IMR-90 (cell line): ENCODE data around the gene KHK. TPM values are rescaled to one million over a fixed set of nuclear protein-coding genes. Genes with fewer than 3 reads are reported as not detected.
A peak's percentile ranks its signal among the peaks of the same experiment; 100 is the strongest.

Experiments
- ATAC-seq: fragments of 200-7000 bp; cut with Tn5 transposase; 2 replicates; pipeline ENCODE4 v1.9.1; 2020; ENCODE audit warnings: low read depth, mild to moderate bottlenecking, moderate library complexity
- BruUV-seq: library from RNA; stranded (reverse); fragments of 400-500 nt; replicated peaks from 2 replicates; lab custom pipeline; 2021; lab: Mats Ljungman, UMichigan
- CTCF ChIA-PET: fragments of 300-600 bp; formaldehyde crosslinking; extraction: SDS; loops from one replicate; lab custom pipeline; 2021; ENCODE audit warnings: antibody characterized with exemption; lab: Yijun Ruan, JAX
- POLR2A ChIA-PET: fragments of 300-600 bp; sonication (Branson Sonifier 250); formaldehyde crosslinking; loops from one replicate; lab custom pipeline; 2022; ENCODE audit warnings: antibody characterized with exemption; ENCODE audit not compliant: unreplicated experiment; lab: Charles Lee
- DNase-seq: peaks from one replicate; pipeline ENCODE4 v3.0.0; 2013
- H2AFZ ChIP-seq: replicated peaks from 2 replicates; pipeline ENCODE3; 2013; ENCODE audit warnings: low read length, mild to moderate bottlenecking; ENCODE audit not compliant: poor library complexity
- H2AK5ac ChIP-seq: 2 replicates; pipeline ENCODE4 v1.6.1; 2013; ENCODE audit warnings: low read depth, low read length, inconsistent platforms
- H2AK9ac ChIP-seq: replicated peaks from 2 replicates; pipeline ENCODE3; 2013; ENCODE audit warnings: mild to moderate bottlenecking, low read depth, low read length, moderate library complexity; ENCODE audit not compliant: poor library complexity
- H2BK120ac ChIP-seq: 2 replicates; pipeline ENCODE4 v1.6.1; 2013; ENCODE audit warnings: low read depth, low read length, inconsistent platforms
- H2BK15ac ChIP-seq: 3 replicates; pipeline ENCODE4 v1.6.1; 2013; ENCODE audit warnings: low read depth, low read length, inconsistent platforms
- H2BK20ac ChIP-seq: 2 replicates; pipeline ENCODE4 v1.6.1; 2013; ENCODE audit warnings: low read depth, mild to moderate bottlenecking, inconsistent platforms, low read length, moderate library complexity
- H2BK5ac ChIP-seq: 2 replicates; pipeline ENCODE4 v1.6.1; 2013; ENCODE audit warnings: mild to moderate bottlenecking, low read depth, low read length, inconsistent platforms; ENCODE audit not compliant: poor library complexity, severe bottlenecking
- H3K14ac ChIP-seq: replicated peaks from 2 replicates; pipeline ENCODE4 v1.6.1; 2013; ENCODE audit warnings: low read depth, low read length, inconsistent platforms
- H3K18ac ChIP-seq: 2 replicates; pipeline ENCODE4 v1.6.1; 2013; ENCODE audit warnings: low read depth, low read length, control low read depth
- H3K23ac ChIP-seq: 2 replicates; pipeline ENCODE4 v1.6.1; 2013; ENCODE audit warnings: low read depth, low read length, inconsistent platforms
- H3K27ac ChIP-seq: 2 replicates; pipeline ENCODE4 v1.5.1; 2013; ENCODE audit warnings: mild to moderate bottlenecking, control low read depth, low read length; ENCODE audit not compliant: insufficient read depth
- H3K27me3 ChIP-seq: 2 replicates; pipeline ENCODE4 v1.6.1; 2013; ENCODE audit warnings: low read length; ENCODE audit not compliant: control insufficient read depth, insufficient read depth
- H3K36me3 ChIP-seq: 2 replicates; pipeline ENCODE4 v1.6.1; 2013; ENCODE audit warnings: low read length, mixed read lengths; ENCODE audit not compliant: control insufficient read depth, insufficient read depth
- H3K4ac ChIP-seq: 2 replicates; pipeline ENCODE4 v1.6.1; 2013; ENCODE audit warnings: low read depth, low read length, inconsistent platforms
- H3K4me1 ChIP-seq: 2 replicates; pipeline ENCODE4 v1.6.1; 2013; ENCODE audit warnings: low read length, mixed read lengths; ENCODE audit not compliant: control insufficient read depth, insufficient read depth
- H3K4me2 ChIP-seq: 2 replicates; pipeline ENCODE4 v1.6.1; 2013; ENCODE audit warnings: low read depth, mild to moderate bottlenecking, control low read depth, low read length, moderate library complexity
- H3K4me3 ChIP-seq: 2 replicates; pipeline ENCODE4 v1.5.1; 2013; ENCODE audit warnings: low read depth, mild to moderate bottlenecking, control low read depth, low read length, moderate library complexity; ENCODE audit not compliant: insufficient read depth
- H3K56ac ChIP-seq: 2 replicates; pipeline ENCODE4 v1.6.1; 2013; ENCODE audit warnings: low read length, inconsistent platforms; ENCODE audit not compliant: insufficient read depth; ENCODE audit errors: extremely low read depth
- H3K79me1 ChIP-seq, 2 experiments: 2 replicates each; pipeline ENCODE4 v1.6.1; 2013; ENCODE audit warnings: low read length in 2 of 2, inconsistent platforms in 1 of 2, low read depth in 1 of 2
- H3K9ac ChIP-seq: 2 replicates; pipeline ENCODE4 v1.6.1; 2013; ENCODE audit warnings: low read depth, low read length, control low read depth
- H3K9me1 ChIP-seq: 2 replicates; pipeline ENCODE4 v1.6.1; 2013; ENCODE audit warnings: low read length, inconsistent platforms; ENCODE audit not compliant: insufficient read depth
- H3K9me3 ChIP-seq: 2 replicates; pipeline ENCODE4 v1.6.1; 2013; ENCODE audit warnings: low read length; ENCODE audit not compliant: control insufficient read depth, insufficient read depth
- H4K20me1 ChIP-seq: 2 replicates; pipeline ENCODE4 v1.6.1; 2013; ENCODE audit warnings: low read length, inconsistent platforms; ENCODE audit not compliant: insufficient read depth
- H4K5ac ChIP-seq: 2 replicates; pipeline ENCODE4 v1.6.1; 2013; ENCODE audit warnings: mild to moderate bottlenecking, low read depth, low read length, control low read depth
- H4K8ac ChIP-seq, 2 experiments: 2 replicates each; pipeline ENCODE4 v1.6.1; 2013; ENCODE audit warnings: low read depth in 2 of 2, low read length in 2 of 2, control low read depth in 1 of 2, inconsistent platforms in 1 of 2
- H4K91ac ChIP-seq: 2 replicates; pipeline ENCODE4 v1.6.1; 2013; ENCODE audit warnings: low read depth, low read length, inconsistent platforms; ENCODE audit not compliant: insufficient read depth
- BHLHE40 ChIP-seq: fragments of 150-350 bp; IDR thresholded peaks from 2 replicates; pipeline ENCODE4 v1.6.1; 2016; ENCODE audit warnings: mild to moderate bottlenecking, low read depth, low read length
- CEBPB ChIP-seq: IDR thresholded peaks from 2 replicates; pipeline ENCODE4 v1.6.1; 2012; ENCODE audit warnings: low read depth, low read length, improper control_type of control experiment
- CHD1 ChIP-seq: IDR thresholded peaks from 2 replicates; pipeline ENCODE4 v1.6.1; 2012; ENCODE audit warnings: low read depth, low read length, improper control_type of control experiment
- CTCF ChIP-seq: conservative IDR thresholded peaks from 2 replicates; pipeline ENCODE4 v1.5.1; 2012; ENCODE audit warnings: mild to moderate bottlenecking, low read depth, low read length, improper control_type of control experiment
- ELK1 ChIP-seq: fragments of 150-350 bp; IDR thresholded peaks from 2 replicates; pipeline ENCODE4 v1.6.1; 2016; ENCODE audit warnings: low read depth, mild to moderate bottlenecking, low read length, moderate library complexity, borderline replicate concordance
- FOS ChIP-seq: fragments of 150-350 bp; IDR thresholded peaks from 2 replicates; pipeline ENCODE4 v1.6.1; 2016; ENCODE audit warnings: low read depth, low read length
- MAFK ChIP-seq: IDR thresholded peaks from 2 replicates; pipeline ENCODE4 v1.6.1; 2012; ENCODE audit warnings: low read depth, low read length, improper control_type of control experiment
- MAZ ChIP-seq: IDR thresholded peaks from 2 replicates; pipeline ENCODE4 v1.6.1; 2012; ENCODE audit warnings: low read depth, mild to moderate bottlenecking, low read length, improper control_type of control experiment, moderate library complexity, borderline replicate concordance
- MXI1 ChIP-seq: IDR thresholded peaks from 2 replicates; pipeline ENCODE4 v1.6.1; 2012; ENCODE audit warnings: low read depth, mild to moderate bottlenecking, low read length, moderate library complexity, borderline replicate concordance
- NFE2L2 ChIP-seq: fragments of 150-350 bp; IDR thresholded peaks from 2 replicates; pipeline ENCODE4 v1.6.1; 2016; ENCODE audit warnings: low read depth, mild to moderate bottlenecking, low read length
- POLR2A ChIP-seq: IDR thresholded peaks from 2 replicates; pipeline ENCODE4 v1.6.1; 2012; ENCODE audit warnings: mild to moderate bottlenecking, low read depth, low read length
- RAD21 ChIP-seq: IDR thresholded peaks from 2 replicates; pipeline ENCODE4 v1.6.1; 2012; ENCODE audit warnings: low read length, improper control_type of control experiment
- RCOR1 ChIP-seq: IDR thresholded peaks from 2 replicates; pipeline ENCODE4 v1.6.1; 2012; ENCODE audit warnings: mild to moderate bottlenecking, low read length, improper control_type of control experiment; ENCODE audit not compliant: insufficient replicate concordance
- RFX5 ChIP-seq: IDR thresholded peaks from 2 replicates; pipeline ENCODE4 v1.8.0; 2012; ENCODE audit warnings: low read depth, mild to moderate bottlenecking, low read length, moderate library complexity
- SMC3 ChIP-seq: fragments of 150-350 bp; IDR thresholded peaks from 2 replicates; pipeline ENCODE4 v1.6.1; 2016; ENCODE audit warnings: low read depth, mild to moderate bottlenecking, antibody characterized with exemption, low read length, moderate library complexity
- USF2 ChIP-seq: fragments of 150-350 bp; IDR thresholded peaks from 2 replicates; pipeline ENCODE4 v1.6.1; 2017; ENCODE audit warnings: mild to moderate bottlenecking, antibody characterized with exemption, low read length, low read depth
- WGBS, 2 experiments: methylation state at CpG; one replicate each; pipeline versions ENCODE4 v1.1.5 to v1.1.7; 2013; ENCODE audit warnings: missing lambda C conversion rate in 2 of 2; ENCODE audit not compliant: insufficient read length in 1 of 2; ENCODE audit errors: extremely low coverage in 2 of 2; 5-methylcytosine and 5-hydroxymethylcytosine counted together
- dilution Hi-C: fragments of 300-500 bp; cut with HindIII; formaldehyde crosslinking; loops from one replicate; pipeline ENCODE4 v1.14.3; 2018; ENCODE audit warnings: low sequenced_read_pairs; ENCODE audit not compliant: unreplicated experiment
- in situ Hi-C: fragments of 300-500 bp; cut with MboI; formaldehyde crosslinking; loops from 3 replicates; pipeline ENCODE4 v1.14.3; 2019; ENCODE audit warnings: low sequenced_read_pairs, inconsistent platforms, mixed read lengths
- intact Hi-C: fragments of 100-400 bp; cut with micrococcal nuclease; formaldehyde crosslinking; loops from 2 replicates; pipeline ENCODE4 v1.10.0; 2022
- polyA plus RNA-seq, 3 experiments: library from polyadenylated mRNA; depleted of rRNA; stranded (reverse); fragments of >200 nt; gene quantifications; 2 replicates each; pipeline ENCODE4 v1.2.3, GENCODE V29; 2012; ENCODE audit warnings: low replicate concordance in 1 of 3
- total RNA-seq: library from RNA; depleted of rRNA; stranded (reverse); fragments of >200 nt; gene quantifications from 2 replicates; pipeline ENCODE4 v1.2.3, GENCODE V29; 2012

KHK gene
- total and polyA plus RNA-seq, 2 of the 4 experiments (the other 2 are of a cell fraction) = 0.72 to 0.82 TPM

GRCh38 chr2:27117995-27118524, 31.5 kb downstream of the KHK start:
- intact Hi-C loops (no loop called here), in situ Hi-C loops (no loop called here), dilution Hi-C loops (no loop called here)
- peak overlapping the region; percentile 87; the same call in 1 of the 2 replicates for H3K4me2 ChIP-seq
- ChIA-PET POLR2A (no interaction called here), CTCF (no interaction called here)
- no peak overlapping the region for H2BK5ac ChIP-seq
- H4K8ac ChIP-seq = no peak overlapping the region
- no peak overlapping the region for H3K27ac ChIP-seq
- peaks cover 5% of the 10 kb centered on the region for H3K4me1 ChIP-seq
- no peaks in the 10 kb centered on the region for H3K79me1 ChIP-seq
- no peak overlapping the region for H2BK20ac ChIP-seq
- H3K56ac ChIP-seq = no peak overlapping the region
- H3K36me3 ChIP-seq = no peaks in the 10 kb centered on the region
- H3K18ac ChIP-seq = no peak overlapping the region
- 13% methylated on average over 8 of the region's 14 CpGs; no CpG with 5 or more reads in 1 of the 2 experiments for whole genome bisulfite sequencing, 2 experiments
- H3K27me3 ChIP-seq = peaks cover 69% of the 10 kb centered on the region
- peak overlapping the region; percentile 15 for H2AK9ac ChIP-seq
- H2AFZ ChIP-seq = peak overlapping the region; percentile 85
- BruUV-seq = no TSS peak
- no peak overlapping the region for H3K23ac ChIP-seq
- H3K4ac ChIP-seq = no peak overlapping the region
- TF ChIP-seq SMC3 (no peak), CHD1 (no peak), RCOR1 (no peak), RFX5 (no peak), NFE2L2 (no peak), MAFK (no peak), MAZ (no peak), CEBPB (no peak), MXI1 (no peak), RAD21 (no peak), BHLHE40 (no peak), FOS (no peak), ELK1 (no peak), POLR2A (no peak), CTCF (no peak), USF2 (no peak)
- H2BK120ac ChIP-seq = no peak overlapping the region
- ATAC-seq (no peak), DNase-seq (no peak)
- no peak overlapping the region for H2BK15ac ChIP-seq
- no peaks in the 10 kb centered on the region; the same call in 1 of the 2 replicates for H3K9me1 ChIP-seq
- peak overlapping the region; percentile 42; the same call in 1 of the 2 replicates for H3K4me3 ChIP-seq
- H4K20me1 ChIP-seq = no peaks in the 10 kb centered on the region; the same call in 1 of the 2 replicates
- H2AK5ac ChIP-seq = no peak overlapping the region
- no peak overlapping the region for H3K14ac ChIP-seq
- no peak overlapping the region for H3K9ac ChIP-seq
- no peak overlapping the region for H4K5ac ChIP-seq
- peaks cover 6% of the 10 kb centered on the region; the same call in 1 of the 2 replicates for H3K9me3 ChIP-seq
- no peak overlapping the region for H4K91ac ChIP-seq
